Suprapubic skin (tissue), 4 donors: Measurements from ENCODE around the gene TMEM130.

Experiments
- CTCF ChIP-seq, 2 donors: fragments of 200-600 bp in 1 of 2; fragments of 450-650 bp in 1 of 2; sonication (generic) in 1 of 2; IDR thresholded peaks; one replicate each; pipeline ENCODE4 v1.5.1; 2016 to 2019; ENCODE audit warnings: antibody characterized with exemption in 2 of 2, mild to moderate bottlenecking in 1 of 2, moderate library complexity in 1 of 2
- EP300 ChIP-seq: sonication (generic); formaldehyde crosslinking; IDR thresholded peaks from one replicate; pipeline ENCODE4 v1.6.1; 2017; ENCODE audit warnings: antibody characterized with exemption
- POLR2AphosphoS5 ChIP-seq, 3 donors: sonication (generic); formaldehyde crosslinking; IDR thresholded peaks; one replicate each; pipeline ENCODE4 v1.6.1; 2017; ENCODE audit warnings: antibody characterized with exemption in 3 of 3

- TF ChIP-seq EP300 (no peak), CTCF (IDR thresholded peaks at IDR 0.05) (no peak), POLR2AphosphoS5 (IDR thresholded peaks at IDR 0.05) (no peak)
Measured at GRCh38 chr7:98874942-98875341, 5.1 kb upstream of the TMEM130 start.
